ENCODE measurements around the gene RTP1. TPM values are rescaled to one million over a fixed set of nuclear protein-coding genes. Genes with fewer than 3 reads are reported as not detected.

Gene RTP1
- total RNA-seq, 1 donor from 2014 or later, result not detected

DNA sequence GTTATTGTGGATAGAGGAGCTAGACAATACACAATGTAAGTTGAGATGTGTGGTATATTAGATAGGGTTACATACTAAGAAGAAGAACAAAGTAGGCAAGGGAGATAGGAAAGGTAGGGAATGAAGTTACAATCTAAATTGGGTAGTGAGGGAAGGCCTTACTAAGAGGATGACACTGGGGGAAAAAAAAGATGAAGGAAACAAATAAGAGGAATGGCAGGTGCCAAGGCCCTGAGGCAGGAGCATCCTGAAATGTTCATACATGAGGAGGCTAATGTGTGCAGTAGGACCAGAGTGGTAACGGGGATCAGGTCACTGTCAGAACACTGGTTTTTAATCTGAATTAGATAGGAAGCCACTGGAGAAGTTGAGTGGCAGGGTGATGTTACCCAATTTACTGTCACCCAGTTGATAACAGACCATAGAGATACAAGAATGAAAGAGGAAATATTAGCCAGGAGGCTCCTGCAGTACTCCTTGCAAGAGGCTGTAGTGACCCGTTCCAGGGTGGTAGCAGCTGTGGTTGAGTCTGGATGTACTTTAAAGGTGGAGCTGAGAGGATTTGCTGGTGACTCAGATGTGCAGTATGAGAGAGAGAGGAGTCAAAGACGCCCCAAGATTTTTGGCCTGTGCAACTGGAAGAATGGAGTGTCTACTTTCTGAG, 14.4 kb downstream of the RTP1 start:
- peaks cover 38% of the 10 kb centered on the region for H3K4me1 Mint-ChIP-seq (ENCODE audit: unreplicated experiment)
- TF ChIP-seq, protein P1, sequence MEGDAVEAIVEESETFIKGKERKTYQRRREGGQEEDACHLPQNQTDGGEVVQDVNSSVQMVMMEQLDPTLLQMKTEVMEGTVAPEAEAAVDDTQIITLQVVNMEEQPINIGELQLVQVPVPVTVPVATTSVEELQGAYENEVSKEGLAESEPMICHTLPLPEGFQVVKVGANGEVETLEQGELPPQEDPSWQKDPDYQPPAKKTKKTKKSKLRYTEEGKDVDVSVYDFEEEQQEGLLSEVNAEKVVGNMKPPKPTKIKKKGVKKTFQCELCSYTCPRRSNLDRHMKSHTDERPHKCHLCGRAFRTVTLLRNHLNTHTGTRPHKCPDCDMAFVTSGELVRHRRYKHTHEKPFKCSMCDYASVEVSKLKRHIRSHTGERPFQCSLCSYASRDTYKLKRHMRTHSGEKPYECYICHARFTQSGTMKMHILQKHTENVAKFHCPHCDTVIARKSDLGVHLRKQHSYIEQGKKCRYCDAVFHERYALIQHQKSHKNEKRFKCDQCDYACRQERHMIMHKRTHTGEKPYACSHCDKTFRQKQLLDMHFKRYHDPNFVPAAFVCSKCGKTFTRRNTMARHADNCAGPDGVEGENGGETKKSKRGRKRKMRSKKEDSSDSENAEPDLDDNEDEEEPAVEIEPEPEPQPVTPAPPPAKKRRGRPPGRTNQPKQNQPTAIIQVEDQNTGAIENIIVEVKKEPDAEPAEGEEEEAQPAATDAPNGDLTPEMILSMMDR (IDR thresholded peaks at IDR 0.05), result no peak
- DNase-seq (ENCODE audit: extremely low spot score, unreplicated experiment), result no peak

DNA sequence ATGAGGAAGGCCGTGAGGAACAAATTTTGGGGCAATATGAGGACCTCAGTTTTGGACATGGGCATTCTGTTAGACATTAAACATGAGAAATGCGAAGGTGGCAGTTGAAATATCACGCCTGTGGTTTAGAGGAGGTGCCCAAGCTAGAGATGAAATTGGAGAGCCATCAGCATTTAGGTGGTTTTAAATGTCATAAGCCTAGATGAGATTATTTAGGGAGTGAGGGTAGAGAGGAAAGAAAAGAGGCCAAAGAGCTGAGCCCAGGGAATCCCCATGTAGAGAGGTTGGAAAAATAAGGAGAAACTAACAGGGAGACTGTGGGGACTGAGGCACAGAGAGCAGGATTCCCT, 14.9 kb downstream of the RTP1 start:
- no peaks in the 10 kb centered on the region for H3K9me3 Mint-ChIP-seq (ENCODE audit: unreplicated experiment)
- no peak for DNase-seq (ENCODE audit: extremely low spot score, unreplicated experiment)
- peaks cover 4% of the 10 kb centered on the region for H3K27me3 Mint-ChIP-seq (ENCODE audit: unreplicated experiment)
- H3K4me1 Mint-ChIP-seq (ENCODE audit: unreplicated experiment), result peaks cover 38% of the 10 kb centered on the region
- H3K36me3 Mint-ChIP-seq (ENCODE audit: unreplicated experiment), result no peaks in the 10 kb centered on the region
- no peak overlapping the region for H3K4me3 Mint-ChIP-seq (ENCODE audit: unreplicated experiment)
- no peak overlapping the region for H3K27ac Mint-ChIP-seq (ENCODE audit: unreplicated experiment)
- TF ChIP-seq, protein P1 (IDR thresholded peaks at IDR 0.05), result no peak

More for the DNA sequence above, 14.4 kb downstream of the RTP1 start:
- Mint-ChIP-seq H3K27me3 (ENCODE audit: unreplicated experiment) (peaks cover 2% of the 10 kb centered on the region), H3K27ac (ENCODE audit: unreplicated experiment) (no peak overlapping the region), H3K9me3 (ENCODE audit: unreplicated experiment) (no peaks in the 10 kb centered on the region), H3K4me3 (ENCODE audit: unreplicated experiment) (no peak overlapping the region), H3K36me3 (ENCODE audit: unreplicated experiment) (no peaks in the 10 kb centered on the region)

DNA sequence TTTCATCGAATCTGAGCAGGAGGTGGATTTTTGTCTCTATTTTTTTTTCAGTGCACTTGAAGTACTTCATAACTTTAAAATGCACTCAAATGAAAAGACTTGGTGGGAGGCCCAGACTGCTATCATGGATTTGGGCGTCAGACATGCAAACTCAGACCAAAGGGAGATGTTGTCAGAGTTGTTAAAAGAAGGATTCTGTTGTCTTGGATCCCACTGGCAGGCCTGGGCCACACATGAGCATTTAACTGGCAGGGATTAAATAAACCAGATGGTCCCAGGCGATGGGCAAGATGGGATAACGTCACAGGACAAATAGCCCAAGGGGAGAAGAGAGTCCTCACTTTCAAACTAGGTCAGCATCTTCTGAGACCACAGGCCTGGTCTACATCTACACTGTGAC, 15.4 kb downstream of the RTP1 start:
- H3K27me3 Mint-ChIP-seq (ENCODE audit: unreplicated experiment), result peaks cover 5% of the 10 kb centered on the region
- H3K27ac Mint-ChIP-seq (ENCODE audit: unreplicated experiment), result no peak overlapping the region
- H3K9me3 Mint-ChIP-seq (ENCODE audit: unreplicated experiment), result no peaks in the 10 kb centered on the region
- peaks cover 38% of the 10 kb centered on the region for H3K4me1 Mint-ChIP-seq (ENCODE audit: unreplicated experiment)
- DNase-seq (ENCODE audit: extremely low spot score, unreplicated experiment), result no peak
- no peak overlapping the region for H3K4me3 Mint-ChIP-seq (ENCODE audit: unreplicated experiment)
- no peaks in the 10 kb centered on the region for H3K36me3 Mint-ChIP-seq (ENCODE audit: unreplicated experiment)
- TF ChIP-seq, protein P1 (IDR thresholded peaks at IDR 0.05), result no peak

DNA sequence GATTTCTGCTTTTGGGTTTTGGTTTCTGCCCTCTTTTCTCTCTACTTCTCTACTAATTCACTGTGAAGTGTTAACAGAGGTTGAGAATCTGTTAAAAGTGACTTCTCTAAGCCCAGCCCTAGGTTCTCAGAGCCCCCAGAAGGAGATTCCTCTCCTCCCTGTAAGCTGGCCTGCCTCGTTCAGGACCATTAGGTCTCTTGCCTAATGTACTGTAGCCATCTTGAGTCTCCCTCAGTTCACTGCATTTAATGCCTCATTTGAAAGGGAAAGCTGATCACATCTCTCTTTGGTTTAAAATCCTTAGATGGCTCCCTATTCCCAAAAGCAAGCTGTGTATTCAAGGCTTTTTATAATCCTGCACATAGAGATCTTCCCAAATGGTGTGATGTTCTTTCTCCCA, 16.3 kb downstream of the RTP1 start:
- Mint-ChIP-seq H3K27me3 (ENCODE audit: unreplicated experiment) (peaks cover 6% of the 10 kb centered on the region), H3K27ac (ENCODE audit: unreplicated experiment) (no peak overlapping the region), H3K9me3 (ENCODE audit: unreplicated experiment) (no peaks in the 10 kb centered on the region), H3K4me1 (ENCODE audit: unreplicated experiment) (peaks cover 40% of the 10 kb centered on the region), H3K4me3 (ENCODE audit: unreplicated experiment) (no peak overlapping the region), H3K36me3 (ENCODE audit: unreplicated experiment) (no peaks in the 10 kb centered on the region)
- DNase-seq (ENCODE audit: extremely low spot score, unreplicated experiment), result no peak
- TF ChIP-seq, protein P1 (IDR thresholded peaks at IDR 0.05), result no peak

DNA sequence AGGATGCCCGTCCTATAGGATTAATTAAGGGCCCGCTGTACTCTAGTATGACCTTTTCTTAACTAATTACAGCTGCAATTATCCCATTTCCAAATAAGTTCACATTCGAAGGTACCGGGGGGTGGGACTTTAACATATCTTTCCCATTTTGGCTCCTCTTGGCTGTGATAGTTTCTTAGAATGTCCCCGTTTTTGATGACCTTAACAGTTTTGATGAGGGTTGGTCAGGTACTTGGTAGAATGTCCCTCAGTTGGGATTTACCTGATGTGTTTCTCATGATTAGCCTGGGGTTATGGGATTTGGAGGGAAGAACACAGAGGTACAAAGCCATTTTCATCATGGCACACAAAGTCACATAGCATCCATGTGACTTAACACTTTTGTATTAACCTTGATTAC, 18.2 kb downstream of the RTP1 start:
- H3K9me3 Mint-ChIP-seq (ENCODE audit: unreplicated experiment), result no peaks in the 10 kb centered on the region
- no peaks in the 10 kb centered on the region for H3K36me3 Mint-ChIP-seq (ENCODE audit: unreplicated experiment)
- H3K27ac Mint-ChIP-seq (ENCODE audit: unreplicated experiment), result no peak overlapping the region
- DNase-seq (ENCODE audit: extremely low spot score, unreplicated experiment), result no peak
- H3K27me3 Mint-ChIP-seq (ENCODE audit: unreplicated experiment), result peaks cover 6% of the 10 kb centered on the region
- TF ChIP-seq, protein P1 (IDR thresholded peaks at IDR 0.05), result no peak
- H3K4me3 Mint-ChIP-seq (ENCODE audit: unreplicated experiment), result no peak overlapping the region
- H3K4me1 Mint-ChIP-seq (ENCODE audit: unreplicated experiment), result peaks cover 25% of the 10 kb centered on the region

Data from osteocyte (in vitro differentiated cells).